Suprapubic skin (tissue), 4 donors: ENCODE measurements around the gene TGFBR3. TPM values are rescaled to one million over a fixed set of nuclear protein-coding genes. Genes with fewer than 3 reads are reported as not detected.
A peak's percentile ranks its signal among the peaks of the same experiment; 100 is the strongest.

Experiments
- DNase-seq, 2 donors: peaks; one replicate each; pipeline ENCODE4 v3.0.0-alpha.2; 2019; ENCODE audit warnings: low spot score in 2 of 2
- H3K27ac ChIP-seq: fragments of 200-600 bp; sonication (generic); one replicate; pipeline ENCODE4 v1.5.1; 2019
- H3K27me3 ChIP-seq: fragments of 200-600 bp; sonication (generic); one replicate; pipeline ENCODE4 v1.5.1; 2019
- H3K36me3 ChIP-seq: fragments of 200-600 bp; sonication (generic); one replicate; pipeline ENCODE4 v1.5.1; 2019
- H3K4me1 ChIP-seq: fragments of 200-600 bp; sonication (generic); one replicate; pipeline ENCODE4 v1.5.1; 2019
- H3K4me3 ChIP-seq: fragments of 200-600 bp; sonication (generic); one replicate; pipeline ENCODE4 v1.5.1; 2019; ENCODE audit warnings: mild to moderate bottlenecking
- H3K9me3 ChIP-seq: fragments of 200-600 bp; sonication (generic); one replicate; pipeline ENCODE4 v1.5.1; 2019
- CTCF ChIP-seq, 2 donors: fragments of 200-600 bp in 1 of 2; fragments of 450-650 bp in 1 of 2; sonication (generic) in 1 of 2; IDR thresholded peaks; one replicate each; pipeline ENCODE4 v1.5.1; 2016 to 2019; ENCODE audit warnings: antibody characterized with exemption in 2 of 2, mild to moderate bottlenecking in 1 of 2, moderate library complexity in 1 of 2
- EP300 ChIP-seq: sonication (generic); formaldehyde crosslinking; IDR thresholded peaks from one replicate; pipeline ENCODE4 v1.6.1; 2017; ENCODE audit warnings: antibody characterized with exemption
- POLR2A ChIP-seq, 2 donors: fragments of 450-650 bp; IDR thresholded peaks; one replicate each; pipeline ENCODE4 v1.6.1; 2017; ENCODE audit warnings: antibody characterized with exemption in 2 of 2, mild to moderate bottlenecking in 2 of 2, moderate library complexity in 2 of 2
- POLR2AphosphoS5 ChIP-seq, 3 donors: sonication (generic); formaldehyde crosslinking; IDR thresholded peaks; one replicate each; pipeline ENCODE4 v1.6.1; 2017; ENCODE audit warnings: antibody characterized with exemption in 3 of 3
- WGBS: methylation state at CpG from one replicate; pipeline ENCODE4 v1.1.5; 2018; 5-methylcytosine and 5-hydroxymethylcytosine counted together
- total RNA-seq, 4 donors: library from RNA; depleted of rRNA; stranded (reverse); fragments of >200 nt; gene quantifications; one replicate each; pipeline ENCODE4 v1.1.0, GENCODE V29; 2016

Gene TGFBR3
- total RNA-seq, 4 donors from 2014 or later: 91.3 to 131 (median 114) TPM

DNA sequence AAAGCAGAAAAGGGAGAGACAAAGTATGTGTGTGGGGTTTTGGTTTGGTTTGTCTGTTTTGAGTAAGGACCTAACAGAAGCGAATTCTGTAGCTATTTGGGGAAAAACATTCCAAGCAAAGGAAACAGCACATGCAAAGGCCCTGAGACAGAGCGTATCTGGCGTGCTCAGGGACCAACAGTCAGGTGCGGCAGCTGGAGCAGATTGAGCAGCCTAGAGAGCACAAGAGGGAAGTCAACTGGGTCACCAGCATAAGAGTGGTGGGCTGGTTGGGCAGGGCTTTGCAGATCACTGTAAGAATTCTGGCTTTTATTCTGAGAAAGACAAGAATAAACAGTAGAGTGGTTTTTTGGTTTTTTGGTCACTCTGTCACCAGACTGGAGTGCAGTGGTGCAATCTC, 11.8 kb downstream of the TGFBR3 start:
- H3K9me3 ChIP-seq: no peaks in the 10 kb centered on the region
- H3K36me3 ChIP-seq: no peaks in the 10 kb centered on the region
- no peaks in the 10 kb centered on the region for H3K27me3 ChIP-seq
- no peak overlapping the region for H3K27ac ChIP-seq
- peaks cover 66% of the 10 kb centered on the region for H3K4me1 ChIP-seq
- no peak for DNase-seq
- TF ChIP-seq EP300: no peak
- no peak for TF ChIP-seq POLR2AphosphoS5 (IDR thresholded peaks at IDR 0.05)
- no peak for TF ChIP-seq CTCF (IDR thresholded peaks at IDR 0.05)
- TF ChIP-seq POLR2A (IDR thresholded peaks at IDR 0.05): no peak
- 95% methylated on average over 4 of the region's 4 CpGs for WGBS
- no peak overlapping the region for H3K4me3 ChIP-seq

DNA sequence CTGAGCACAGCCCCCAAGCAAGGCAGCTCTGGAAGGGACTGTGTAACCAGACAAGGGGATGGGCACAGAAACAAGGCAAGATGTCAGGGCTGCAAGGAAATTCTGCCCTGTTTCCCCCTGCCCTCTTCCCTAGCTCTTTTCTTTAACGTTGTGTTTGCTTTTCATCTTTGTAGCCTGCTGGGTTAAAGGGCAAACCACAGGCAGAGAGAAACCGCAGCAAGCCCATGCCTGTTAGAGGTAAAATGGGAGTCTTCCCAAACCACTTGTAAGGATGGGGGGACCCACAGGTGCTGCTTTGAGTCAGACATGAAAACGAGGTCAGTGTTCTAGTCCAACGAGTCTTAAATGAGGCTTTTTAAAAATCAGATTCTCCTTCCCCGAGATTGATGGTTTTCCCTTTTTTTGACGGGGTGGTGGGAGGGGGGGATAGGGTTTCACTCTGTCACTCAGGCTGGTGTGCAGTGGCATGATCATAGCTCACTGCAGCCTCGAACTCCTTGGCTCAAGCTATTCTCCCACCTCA, 13.3 kb downstream of the TGFBR3 start:
- no peaks in the 10 kb centered on the region for H3K36me3 ChIP-seq
- no peak overlapping the region for H3K27ac ChIP-seq
- 36% methylated on average over 7 of the region's 7 CpGs for WGBS
- TF ChIP-seq POLR2A (IDR thresholded peaks at IDR 0.05): no peak
- TF ChIP-seq EP300: no peak
- TF ChIP-seq CTCF (IDR thresholded peaks at IDR 0.05): no peak
- TF ChIP-seq POLR2AphosphoS5 (IDR thresholded peaks at IDR 0.05): no peak
- no peak for DNase-seq
- no peaks in the 10 kb centered on the region for H3K9me3 ChIP-seq
- H3K27me3 ChIP-seq: no peaks in the 10 kb centered on the region
- H3K4me1 ChIP-seq: peaks cover 63% of the 10 kb centered on the region
- no peak overlapping the region for H3K4me3 ChIP-seq

- no peak overlapping the region for H3K27ac ChIP-seq
- H3K9me3 ChIP-seq: no peaks in the 10 kb centered on the region
- WGBS: 37% methylated on average over 2 of the region's 2 CpGs
- peaks cover 63% of the 10 kb centered on the region for H3K4me1 ChIP-seq
- no peaks in the 10 kb centered on the region for H3K27me3 ChIP-seq
- TF ChIP-seq EP300 (no peak), POLR2AphosphoS5 (IDR thresholded peaks at IDR 0.05) (no peak)
- no peak for DNase-seq
- no peaks in the 10 kb centered on the region for H3K36me3 ChIP-seq
- no peak overlapping the region for H3K4me3 ChIP-seq
Observed at GRCh38 chr1:91872000-91872399, 14.0 kb downstream of the TGFBR3 start.

GRCh38 chr1:91870322-91870721, 15.6 kb downstream of the TGFBR3 start:
- no peak for DNase-seq
- Histone ChIP-seq H3K27ac (no peak overlapping the region), H3K27me3 (no peaks in the 10 kb centered on the region), H3K36me3 (no peaks in the 10 kb centered on the region), H3K4me1 (peaks cover 56% of the 10 kb centered on the region), H3K9me3 (no peaks in the 10 kb centered on the region), H3K4me3 (no peak overlapping the region)
- 60% methylated on average over 2 of the region's 2 CpGs for WGBS
- TF ChIP-seq POLR2A (IDR thresholded peaks at IDR 0.05) (no peak), EP300 (no peak), POLR2AphosphoS5 (IDR thresholded peaks at IDR 0.05) (no peak)

GRCh38 chr1:91866425-91866824, 19.5 kb downstream of the TGFBR3 start:
- no peak for DNase-seq
- TF ChIP-seq CTCF (IDR thresholded peaks at IDR 0.05): no peak
- TF ChIP-seq POLR2AphosphoS5 (IDR thresholded peaks at IDR 0.05): no peak
- TF ChIP-seq POLR2A (IDR thresholded peaks at IDR 0.05): no peak
- TF ChIP-seq EP300: no peak
- no peaks in the 10 kb centered on the region for H3K27me3 ChIP-seq
- peaks cover 58% of the 10 kb centered on the region for H3K4me1 ChIP-seq
- WGBS: 36% methylated on average over 5 of the region's 5 CpGs
- no peaks in the 10 kb centered on the region for H3K36me3 ChIP-seq
- H3K27ac ChIP-seq: no peak overlapping the region
- H3K9me3 ChIP-seq: no peaks in the 10 kb centered on the region
- H3K4me3 ChIP-seq: no peak overlapping the region

DNA sequence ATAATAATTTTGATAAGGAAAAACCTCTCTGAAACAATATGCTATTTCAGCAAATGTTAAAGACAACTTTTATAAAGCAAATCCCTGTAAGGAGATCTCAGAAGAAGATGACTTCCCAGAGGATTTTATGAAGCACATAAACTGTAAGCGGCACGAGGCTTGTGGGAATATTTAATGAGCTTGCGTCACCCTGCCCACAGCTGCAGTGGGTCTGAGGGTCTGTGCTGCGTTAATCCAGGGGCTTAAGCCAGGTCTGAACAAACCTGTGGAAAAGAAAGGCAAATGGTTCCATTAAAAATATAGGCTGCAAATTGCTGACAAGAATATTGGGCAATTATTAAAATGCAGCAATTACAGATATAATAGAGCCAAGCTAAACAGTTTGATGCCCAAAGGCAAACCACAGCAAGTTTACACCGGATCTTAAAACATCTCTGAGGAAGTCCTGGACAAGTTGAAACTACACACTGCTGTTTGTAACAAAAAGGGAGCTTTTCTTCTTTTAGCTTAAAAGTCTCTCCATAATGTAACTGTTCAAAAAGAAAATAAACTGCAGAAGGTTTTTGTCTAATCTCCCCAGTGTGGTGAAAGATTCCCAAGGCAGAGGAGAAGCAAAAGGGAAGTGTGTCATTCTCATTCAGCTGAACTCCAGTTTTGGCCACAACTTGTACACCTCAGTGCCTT, 21.8 kb downstream of the TGFBR3 start:
- H3K27ac ChIP-seq: peak overlapping the region; percentile 52
- H3K4me1 ChIP-seq: peaks cover 57% of the 10 kb centered on the region
- DNase-seq: no peak
- no peaks in the 10 kb centered on the region for H3K9me3 ChIP-seq
- H3K4me3 ChIP-seq: no peak overlapping the region
- TF ChIP-seq CTCF (IDR thresholded peaks at IDR 0.05) (no peak), POLR2AphosphoS5 (IDR thresholded peaks at IDR 0.05) (no peak), POLR2A (IDR thresholded peaks at IDR 0.05) (no peak), EP300 (no peak)
- no peaks in the 10 kb centered on the region for H3K27me3 ChIP-seq
- WGBS: 35% methylated on average over 5 of the region's 5 CpGs
- no peaks in the 10 kb centered on the region for H3K36me3 ChIP-seq
